Gastrocnemius medialis (tissue), 4 donors: ENCODE measurements around the gene CDKL4.

ENCODE experiments used
- POLR2A ChIP-seq, 2 donors: fragments of 450-650 bp; IDR thresholded peaks; one replicate each; pipeline ENCODE4 v1.6.1; 2017; ENCODE audit warnings: antibody characterized with exemption in 2 of 2, mild to moderate bottlenecking in 2 of 2, moderate library complexity in 2 of 2
- TF ChIP-seq, protein P1 (sequence below), 5 experiments: fragments of 450-650 bp in 3 of 5; fragments of 200-600 bp in 2 of 5; sonication (generic) in 2 of 5; IDR thresholded peaks in 4 of 5; conservative IDR thresholded peaks in 1 of 5; 1 replicate in 4 of 5; 2 replicates in 1 of 5; pipeline ENCODE4 v1.5.1; 2016 to 2019; ENCODE audit warnings: antibody characterized with exemption in 5 of 5, mild to moderate bottlenecking in 3 of 5, moderate library complexity in 3 of 5

DNA sequence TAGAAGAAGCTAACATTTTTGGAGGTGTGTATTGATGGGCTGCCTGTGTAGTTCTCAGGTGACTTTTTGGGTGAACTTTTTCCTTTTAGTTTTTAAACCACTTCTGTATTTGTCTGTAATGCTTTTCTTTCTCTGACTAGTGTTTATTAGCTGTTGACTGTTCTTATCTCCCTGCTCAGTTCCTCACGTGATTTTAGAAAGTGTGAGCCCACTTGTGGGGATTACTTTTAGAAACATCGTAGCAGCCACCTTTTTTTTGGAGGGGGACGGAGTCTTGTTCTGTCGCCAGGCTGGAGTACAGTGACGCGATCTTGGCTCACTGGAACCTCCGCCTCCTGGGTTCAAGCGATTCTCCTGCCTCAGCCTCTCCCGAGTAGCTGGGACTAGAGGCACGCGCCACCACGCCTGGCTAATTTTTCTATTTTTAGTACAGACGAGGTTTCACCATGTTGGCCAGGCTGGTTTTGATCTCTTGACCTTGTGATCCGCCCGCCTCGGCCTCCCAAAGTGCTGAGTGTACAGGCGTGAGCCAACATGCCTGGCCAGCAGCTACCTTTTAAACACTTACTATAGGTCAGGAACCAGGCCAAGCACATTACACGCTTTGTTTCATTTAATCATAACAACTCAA is 9.2 kb upstream of the CDKL4 start:
- TF ChIP-seq, protein P1, sequence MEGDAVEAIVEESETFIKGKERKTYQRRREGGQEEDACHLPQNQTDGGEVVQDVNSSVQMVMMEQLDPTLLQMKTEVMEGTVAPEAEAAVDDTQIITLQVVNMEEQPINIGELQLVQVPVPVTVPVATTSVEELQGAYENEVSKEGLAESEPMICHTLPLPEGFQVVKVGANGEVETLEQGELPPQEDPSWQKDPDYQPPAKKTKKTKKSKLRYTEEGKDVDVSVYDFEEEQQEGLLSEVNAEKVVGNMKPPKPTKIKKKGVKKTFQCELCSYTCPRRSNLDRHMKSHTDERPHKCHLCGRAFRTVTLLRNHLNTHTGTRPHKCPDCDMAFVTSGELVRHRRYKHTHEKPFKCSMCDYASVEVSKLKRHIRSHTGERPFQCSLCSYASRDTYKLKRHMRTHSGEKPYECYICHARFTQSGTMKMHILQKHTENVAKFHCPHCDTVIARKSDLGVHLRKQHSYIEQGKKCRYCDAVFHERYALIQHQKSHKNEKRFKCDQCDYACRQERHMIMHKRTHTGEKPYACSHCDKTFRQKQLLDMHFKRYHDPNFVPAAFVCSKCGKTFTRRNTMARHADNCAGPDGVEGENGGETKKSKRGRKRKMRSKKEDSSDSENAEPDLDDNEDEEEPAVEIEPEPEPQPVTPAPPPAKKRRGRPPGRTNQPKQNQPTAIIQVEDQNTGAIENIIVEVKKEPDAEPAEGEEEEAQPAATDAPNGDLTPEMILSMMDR (IDR thresholded peaks at IDR 0.05 in 4 of 5, conservative IDR thresholded peaks at IDR 0.05 in 1 of 5): no peak
- TF ChIP-seq POLR2A (IDR thresholded peaks at IDR 0.05): no peak
